Amniotic stem cell (primary cell): ENCODE measurements around the gene SMG9.
A peak's percentile ranks its signal among the peaks of the same experiment; 100 is the strongest.

Experiments used
- DNase-seq: peaks from one replicate; lab custom pipeline; 2025; lab: John Stamatoyannopoulos, UW

SMG9 gene, protein sequence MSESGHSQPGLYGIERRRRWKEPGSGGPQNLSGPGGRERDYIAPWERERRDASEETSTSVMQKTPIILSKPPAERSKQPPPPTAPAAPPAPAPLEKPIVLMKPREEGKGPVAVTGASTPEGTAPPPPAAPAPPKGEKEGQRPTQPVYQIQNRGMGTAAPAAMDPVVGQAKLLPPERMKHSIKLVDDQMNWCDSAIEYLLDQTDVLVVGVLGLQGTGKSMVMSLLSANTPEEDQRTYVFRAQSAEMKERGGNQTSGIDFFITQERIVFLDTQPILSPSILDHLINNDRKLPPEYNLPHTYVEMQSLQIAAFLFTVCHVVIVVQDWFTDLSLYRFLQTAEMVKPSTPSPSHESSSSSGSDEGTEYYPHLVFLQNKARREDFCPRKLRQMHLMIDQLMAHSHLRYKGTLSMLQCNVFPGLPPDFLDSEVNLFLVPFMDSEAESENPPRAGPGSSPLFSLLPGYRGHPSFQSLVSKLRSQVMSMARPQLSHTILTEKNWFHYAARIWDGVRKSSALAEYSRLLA

DNA sequence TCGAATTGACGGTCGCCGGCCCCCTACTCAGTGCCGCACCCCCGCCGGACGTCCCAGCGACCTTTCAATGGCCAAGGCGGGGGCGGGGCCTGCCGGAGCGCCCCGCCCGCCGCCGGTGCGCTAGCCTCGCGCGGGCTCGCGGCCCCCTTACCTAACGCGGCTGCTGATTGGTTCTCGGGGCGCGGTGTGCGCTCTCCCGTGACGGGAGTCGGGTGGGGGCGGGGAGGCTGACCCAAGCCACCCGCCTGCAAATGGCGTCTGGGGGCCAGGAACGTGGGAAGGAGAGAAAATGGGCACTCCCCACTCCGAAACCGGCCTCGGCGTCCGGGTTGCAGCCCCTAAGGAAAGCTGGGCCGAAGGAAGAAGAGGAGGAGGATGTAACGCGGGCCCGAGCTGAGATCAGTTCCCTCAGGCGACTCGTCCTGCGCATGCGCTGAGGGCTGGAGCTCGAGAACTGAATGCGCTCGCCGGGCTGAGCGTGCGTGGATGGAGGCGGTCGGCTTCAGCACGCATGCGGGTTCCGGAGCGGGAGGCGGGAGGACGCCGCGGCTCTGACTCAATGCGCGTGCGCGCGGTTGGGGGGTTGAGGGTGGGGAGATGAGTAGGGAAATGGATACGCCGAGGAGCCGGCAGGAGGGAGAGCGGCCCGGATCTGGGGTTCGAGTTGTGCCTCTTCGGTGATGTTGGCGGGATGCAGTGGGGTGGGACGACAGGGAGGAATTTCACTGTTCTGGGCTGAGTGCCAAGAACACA lies at the start of gene SMG9:
Gene SMG9 (minus strand): TSS at position 460 of the 753 bp plus-strand sequence. CDS start 4,221 bp downstream, outside the sequence.
- peak; percentile 93 for DNase-seq

DNA sequence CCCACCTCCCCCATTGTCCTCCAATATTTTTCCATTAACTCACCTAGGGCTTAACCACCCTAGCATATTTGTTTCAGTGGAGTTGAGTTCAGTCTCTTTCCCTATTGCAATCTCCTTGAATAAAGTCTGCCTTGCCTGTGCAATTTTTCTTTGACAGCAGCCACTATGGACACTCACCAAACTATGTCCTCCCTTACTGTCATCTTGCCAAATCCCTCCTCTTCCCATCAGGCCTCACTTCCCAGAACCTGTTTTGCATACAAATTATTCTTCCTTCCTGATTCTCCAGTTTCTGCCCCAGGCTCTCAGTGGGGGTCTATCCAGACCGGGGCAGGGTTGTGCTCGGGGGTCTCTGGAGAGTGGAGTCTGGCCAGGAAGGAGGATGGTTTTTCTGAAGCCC lies 49.7 kb upstream of the SMG9 start:
- no peak for DNase-seq

DNA sequence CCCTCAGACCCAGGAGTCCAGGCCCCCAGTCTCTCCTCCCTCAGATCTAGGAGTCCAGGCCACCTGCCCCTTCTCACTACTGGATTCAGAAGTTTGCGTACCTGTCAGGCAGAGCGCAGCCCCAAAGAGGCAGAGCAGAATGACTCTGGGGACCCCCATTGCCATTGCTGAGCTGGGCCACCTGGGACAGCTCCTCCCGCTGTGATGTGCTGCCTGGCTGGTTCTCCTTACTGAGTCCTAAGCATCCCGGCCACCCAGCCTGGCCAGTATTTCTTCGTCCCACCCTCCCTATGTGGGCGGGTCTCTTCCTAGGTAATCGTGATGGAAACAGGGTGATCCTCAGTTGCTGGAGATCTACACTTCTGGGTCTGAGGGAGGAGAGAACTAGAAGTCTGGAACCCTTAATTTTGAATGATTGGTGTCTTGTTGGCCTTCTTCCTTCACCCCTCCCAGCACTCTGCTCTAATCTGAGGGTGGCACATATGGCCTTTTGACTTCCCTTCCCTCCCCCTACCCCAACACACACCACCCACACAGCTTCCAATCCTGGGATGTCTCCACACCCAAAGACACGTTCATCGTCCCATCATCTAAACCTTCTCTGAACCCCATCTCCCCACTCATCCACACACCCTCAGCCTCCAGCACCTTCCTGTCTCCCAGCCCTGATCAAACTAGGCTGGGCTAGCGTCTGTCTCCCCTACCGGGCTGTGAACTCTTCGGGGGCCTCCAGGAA lies 47.6 kb upstream of the SMG9 start, which contains the start of gene LYPD5:
Gene LYPD5 (minus strand): TSS at position 232 of the 736 bp plus-strand sequence. CDS start 67 bp downstream, at position 165.
- no peak for DNase-seq

DNA sequence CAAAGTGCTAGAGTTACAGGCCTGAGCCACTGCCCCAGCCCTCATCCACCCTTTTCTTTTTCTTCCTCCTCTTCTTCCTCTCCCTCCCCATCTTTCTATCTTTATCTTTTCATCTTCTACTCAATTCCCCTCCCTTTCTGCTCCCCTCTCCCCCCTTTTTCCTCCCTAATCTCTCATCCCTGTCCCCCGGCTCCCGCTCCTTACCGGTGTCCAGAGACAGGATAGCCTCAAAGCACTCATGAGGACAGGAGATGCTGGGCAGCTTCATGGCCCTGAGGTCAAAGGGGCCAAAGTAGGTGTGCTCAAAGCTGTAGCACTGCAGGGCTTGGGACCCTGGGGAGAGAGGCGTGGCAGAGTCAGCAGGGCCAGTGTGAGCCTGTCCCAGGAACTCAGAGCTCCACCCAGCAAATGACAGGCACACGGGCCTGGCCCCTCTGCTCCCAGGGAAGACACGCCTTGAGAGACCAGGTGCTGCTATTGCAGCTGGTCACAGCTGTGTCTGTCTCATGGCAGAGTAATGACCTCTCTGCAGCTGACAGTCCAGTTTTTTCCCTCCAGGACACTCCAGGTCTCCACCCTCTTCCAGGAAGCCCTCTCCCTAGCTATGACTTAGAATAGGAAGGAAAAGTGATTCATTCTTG lies 44.9 kb upstream of the SMG9 start:
- DNase-seq, result no peak

DNA sequence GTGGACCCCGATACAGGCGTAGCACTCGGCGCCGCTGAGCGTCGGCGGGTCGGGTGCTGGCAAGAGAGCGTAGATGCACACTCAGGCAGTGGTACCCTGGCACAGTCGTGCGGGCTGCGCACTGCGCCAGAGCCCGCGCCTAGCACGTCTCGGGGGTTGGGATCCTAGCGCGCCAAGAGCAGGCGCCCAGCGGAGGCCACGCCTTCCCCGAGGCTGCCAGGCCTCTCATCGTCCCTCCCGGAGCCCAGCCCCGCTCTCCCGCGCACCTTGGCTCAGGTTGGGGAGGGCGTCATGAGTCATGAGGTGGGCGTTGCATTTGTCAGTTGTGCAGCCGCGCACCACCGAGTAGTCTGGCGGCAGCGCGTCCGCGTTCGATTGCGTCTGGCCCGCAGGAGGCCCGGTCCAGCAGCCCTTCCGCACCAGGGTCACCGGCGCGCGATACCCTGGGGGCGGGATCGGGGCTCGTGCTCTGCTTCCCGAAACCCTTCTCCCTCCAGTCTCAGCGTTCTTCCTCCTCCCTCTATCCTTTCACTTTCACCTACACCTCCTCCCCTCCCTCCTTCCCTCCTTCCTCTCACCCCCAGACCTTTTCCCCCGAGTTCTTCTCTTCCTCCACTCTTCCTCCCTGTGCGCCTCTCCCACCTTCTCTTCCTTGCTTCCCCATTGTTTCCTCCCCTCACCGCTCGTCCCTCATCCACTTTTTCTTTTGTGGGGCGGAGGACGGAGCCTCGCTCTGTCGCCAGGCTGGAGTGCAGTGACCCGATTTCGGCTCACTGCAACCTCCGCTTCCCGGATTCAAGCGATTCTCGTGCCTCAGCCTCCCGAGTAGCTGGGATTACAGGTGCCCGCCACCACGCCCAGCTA lies 44.0 kb upstream of the SMG9 start:
- no peak for DNase-seq

DNA sequence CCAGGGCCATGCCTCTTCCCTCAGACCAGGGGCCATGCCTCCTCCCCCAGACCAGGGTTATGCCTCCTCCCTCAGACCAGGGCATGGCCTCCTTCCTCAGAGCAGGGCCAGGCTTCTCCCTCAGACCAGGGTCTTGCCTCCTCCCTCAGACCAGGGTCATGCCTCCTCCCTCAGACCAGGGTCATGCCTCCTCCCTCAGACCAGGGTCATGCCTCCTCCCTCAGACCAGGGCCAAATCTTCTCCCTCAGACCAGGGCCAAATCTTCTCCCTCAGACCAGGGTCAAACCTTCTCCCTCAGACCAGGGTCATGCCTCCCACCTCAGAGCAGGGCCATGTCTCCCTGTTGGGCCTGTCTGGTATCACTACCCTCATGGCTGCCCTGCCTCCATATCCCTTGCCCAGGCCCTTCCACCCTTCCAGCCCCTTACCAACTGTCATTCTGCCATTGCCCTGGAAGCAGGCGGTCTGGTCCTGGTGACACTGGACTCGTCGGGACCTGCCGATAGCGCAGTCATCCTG lies 43.3 kb upstream of the SMG9 start:
- DNase-seq, result no peak

DNA sequence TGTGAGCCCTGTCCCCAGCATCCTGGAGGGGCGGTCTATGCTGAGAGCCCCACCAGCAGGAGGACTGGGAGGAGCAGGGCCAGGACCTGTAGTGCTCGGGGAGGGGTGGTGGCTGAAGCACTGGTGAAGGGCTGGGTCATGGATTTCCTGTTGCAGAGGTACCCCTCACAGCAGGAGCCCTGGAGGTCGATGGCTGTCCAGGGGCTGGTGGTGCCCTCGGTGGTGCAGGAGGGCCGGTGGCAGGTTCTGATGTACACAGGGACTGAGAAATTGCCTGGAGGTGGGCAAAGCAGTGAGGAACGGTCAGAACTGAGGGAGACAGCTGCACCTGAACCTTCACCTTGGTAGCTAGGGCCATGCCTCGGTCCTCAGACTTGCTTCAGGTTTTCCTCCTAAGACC lies 42.8 kb upstream of the SMG9 start:
- no peak for DNase-seq

DNA sequence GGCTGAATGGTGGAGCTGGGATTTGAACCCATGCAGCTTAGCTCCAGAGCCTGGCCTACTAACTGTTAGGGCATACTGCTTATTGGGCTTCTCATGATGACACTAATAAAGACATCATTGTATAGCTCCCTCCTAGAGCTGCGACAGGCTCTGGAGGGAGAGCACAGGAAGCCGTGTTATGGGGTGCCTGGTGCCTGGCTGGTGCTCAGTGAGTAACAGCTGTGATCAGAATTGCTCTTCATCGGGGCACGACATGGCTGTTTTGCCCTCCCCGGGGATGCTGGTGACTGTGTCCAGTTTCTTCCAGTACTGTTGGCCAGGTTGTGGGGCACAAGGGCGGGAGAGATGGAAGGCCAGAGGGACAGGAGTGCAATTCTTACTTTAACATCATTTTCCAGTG lies 42.4 kb upstream of the SMG9 start:
- DNase-seq, result no peak

DNA sequence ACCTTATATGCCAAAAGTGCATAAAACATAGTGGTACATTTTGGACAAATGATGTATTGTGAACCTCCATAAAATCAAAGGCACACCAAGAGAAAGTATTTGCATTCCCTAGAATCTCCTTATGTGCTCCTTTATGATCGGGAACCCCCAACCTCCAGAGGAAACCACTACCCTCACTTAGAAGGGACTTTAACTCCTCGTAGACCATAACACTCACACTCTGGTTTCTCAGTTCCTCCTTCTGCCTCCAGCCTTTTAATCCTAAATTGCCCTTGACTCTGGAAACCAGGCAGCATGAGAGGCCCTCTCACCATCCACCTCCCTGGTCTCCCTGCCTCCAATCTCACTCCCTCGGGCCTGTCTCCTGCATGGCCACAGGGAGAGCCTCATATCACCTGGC lies 35.8 kb upstream of the SMG9 start:
- DNase-seq, result no peak

DNA sequence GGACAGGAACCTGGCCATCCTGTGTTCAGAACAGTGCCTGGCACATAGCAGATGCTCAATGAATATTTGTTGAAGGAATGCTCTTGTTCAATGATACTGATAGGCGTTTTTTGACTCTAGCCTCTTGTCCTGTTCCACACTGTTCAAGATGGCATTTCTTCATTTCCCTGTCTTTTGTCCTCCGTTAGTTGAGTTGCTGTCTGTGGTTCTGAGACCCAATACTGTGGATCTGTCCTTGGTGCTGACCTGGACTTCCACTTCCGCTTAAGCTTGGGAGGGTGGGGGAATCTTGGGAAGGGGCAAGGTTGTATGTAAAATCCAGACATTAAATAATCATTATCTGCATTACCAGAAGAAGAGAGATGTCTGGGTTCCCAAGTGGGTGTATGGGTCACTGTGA lies 34.3 kb upstream of the SMG9 start:
- peak; percentile 15 for DNase-seq

DNA sequence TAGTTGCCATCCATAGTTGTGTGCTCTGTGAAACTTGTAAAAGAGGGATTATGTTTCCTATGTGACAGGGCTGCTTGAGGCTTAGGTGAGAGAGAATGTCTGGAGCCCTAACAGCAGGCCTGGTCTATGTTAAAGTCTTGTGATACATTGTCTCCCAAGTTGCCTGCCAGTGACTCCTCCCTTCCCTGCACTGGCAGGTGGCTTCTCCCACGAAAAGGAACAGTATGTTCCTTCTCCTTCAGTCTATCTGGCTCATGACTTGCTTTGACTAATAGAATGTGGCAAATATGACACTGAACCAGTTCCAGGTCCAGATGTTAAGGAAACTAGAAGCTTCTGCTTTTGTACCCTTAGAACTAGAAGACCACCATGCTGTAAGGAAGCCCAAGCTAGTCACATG lies 31.9 kb upstream of the SMG9 start:
- no peak for DNase-seq

DNA sequence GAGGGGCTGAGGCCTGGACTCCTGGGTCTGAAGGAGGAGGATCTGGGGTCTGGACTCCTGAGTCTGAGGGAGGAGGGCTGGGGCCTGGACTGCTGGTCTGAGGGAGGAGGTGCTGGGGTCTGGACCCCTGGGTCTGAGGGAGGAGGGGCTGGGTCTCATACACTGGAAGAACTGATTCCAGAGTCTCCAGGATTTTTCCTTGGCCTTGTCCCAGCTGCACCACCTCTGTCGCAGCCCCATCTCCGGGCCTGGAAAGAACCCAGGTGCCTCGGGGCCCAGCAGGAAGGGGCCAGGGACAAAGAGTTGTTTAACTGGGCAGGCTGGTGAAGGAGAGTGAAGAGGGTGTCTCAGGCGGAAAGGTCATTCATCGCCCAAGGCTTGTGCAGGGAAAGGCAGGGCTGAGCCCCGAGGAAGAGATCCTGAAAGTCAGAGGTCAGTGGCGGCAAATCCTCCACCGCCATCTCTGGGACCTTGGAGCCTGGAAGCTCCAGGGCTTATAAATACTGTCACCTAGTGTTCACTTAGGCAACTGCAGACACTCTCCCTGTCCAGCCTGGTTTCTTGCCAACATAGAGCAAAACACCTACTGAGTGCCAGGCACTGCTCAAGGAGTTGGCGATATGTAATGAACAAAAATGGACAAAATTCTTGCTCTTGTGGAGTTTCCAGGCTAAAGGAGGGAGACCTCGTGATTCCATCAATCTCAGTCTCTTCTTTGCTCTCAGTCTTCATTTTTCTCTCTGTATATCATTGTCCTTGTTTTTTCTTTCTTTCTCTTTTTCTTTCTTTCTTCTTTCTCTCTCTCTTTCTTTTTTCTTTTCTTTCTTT lies 30.4 kb upstream of the SMG9 start:
- DNase-seq, result peak; percentile 32

DNA sequence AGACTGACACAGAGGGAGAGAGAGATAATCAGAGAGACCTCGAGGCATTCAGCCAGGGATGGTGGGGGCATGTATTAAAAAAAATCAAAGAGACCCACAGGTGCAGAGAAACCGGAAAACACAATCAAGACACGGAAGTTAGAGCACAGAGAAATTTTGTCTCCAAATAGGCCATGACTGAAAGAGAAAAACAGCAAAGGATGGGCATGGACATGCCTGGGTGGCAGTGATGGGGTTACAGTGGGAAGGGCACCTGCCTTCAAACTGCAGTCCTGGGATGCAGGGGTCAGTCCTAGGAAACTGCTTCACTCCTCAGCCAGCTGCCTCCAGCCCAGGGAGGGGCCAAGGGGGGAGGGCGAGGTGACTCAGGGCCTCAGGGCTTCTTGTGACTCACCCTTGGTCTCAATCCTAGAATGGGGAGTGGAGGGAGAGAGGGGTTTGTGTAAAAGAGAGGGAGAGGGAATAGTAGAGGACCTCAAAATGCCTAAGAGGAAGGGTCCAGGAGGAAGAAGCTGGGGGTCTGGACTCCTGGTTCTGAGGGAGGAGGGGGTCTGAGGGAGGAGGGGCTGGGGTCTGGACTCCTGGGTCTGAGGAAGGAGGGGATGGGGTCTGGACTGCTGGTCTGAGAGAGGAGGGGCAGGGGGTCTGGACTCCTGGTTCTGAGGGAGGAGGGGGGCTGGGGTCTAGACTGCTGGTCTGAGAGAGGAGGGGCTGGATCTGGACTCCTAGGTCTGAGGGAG lies 29.6 kb upstream of the SMG9 start:
- DNase-seq, result peak; percentile 42

DNA sequence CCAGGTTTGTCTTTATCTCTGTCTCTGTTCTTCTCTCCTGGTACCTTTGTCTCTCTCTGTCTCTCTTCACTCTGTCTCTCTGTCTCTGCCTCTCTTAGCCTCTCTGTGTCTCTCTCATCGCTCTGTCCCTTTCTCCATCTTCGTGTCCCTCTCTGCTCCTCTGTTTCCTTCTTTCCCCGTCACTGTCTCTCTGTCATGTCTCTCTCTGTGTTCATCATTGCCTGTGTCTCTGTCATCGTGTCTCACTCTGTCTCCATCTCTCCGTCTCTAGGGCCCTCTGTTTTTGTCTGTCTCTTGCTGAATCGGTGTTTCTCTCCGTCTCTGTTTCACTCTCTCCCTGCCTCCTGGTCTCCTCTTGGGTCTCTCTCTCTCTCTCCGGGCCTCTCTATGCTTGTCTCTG lies 28.9 kb upstream of the SMG9 start:
- no peak for DNase-seq

DNA sequence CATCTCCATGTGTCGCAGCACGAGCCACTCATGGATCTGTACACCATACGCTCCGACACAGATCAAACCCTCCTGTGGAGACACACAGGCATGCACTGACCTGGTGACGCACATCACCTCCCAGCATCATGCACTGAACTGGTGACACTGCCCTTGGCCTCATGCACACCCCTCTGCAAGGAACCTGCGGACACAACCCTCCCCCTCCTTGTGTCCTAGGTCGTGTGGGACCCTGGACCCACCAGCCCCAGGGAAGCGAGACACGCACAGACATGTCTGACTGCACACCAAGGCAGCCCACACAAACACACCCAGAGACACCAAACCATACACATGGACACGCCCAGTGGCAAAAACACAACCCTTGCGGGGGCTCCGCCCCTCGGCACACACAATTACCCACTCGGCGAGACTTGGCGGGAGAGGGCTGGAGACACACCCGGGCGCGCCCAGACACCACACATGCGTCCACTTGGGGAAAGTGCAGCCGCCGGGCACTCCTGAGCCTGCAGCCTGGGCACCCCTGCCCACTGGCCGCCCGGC lies 28.0 kb upstream of the SMG9 start:
- no peak for DNase-seq

DNA sequence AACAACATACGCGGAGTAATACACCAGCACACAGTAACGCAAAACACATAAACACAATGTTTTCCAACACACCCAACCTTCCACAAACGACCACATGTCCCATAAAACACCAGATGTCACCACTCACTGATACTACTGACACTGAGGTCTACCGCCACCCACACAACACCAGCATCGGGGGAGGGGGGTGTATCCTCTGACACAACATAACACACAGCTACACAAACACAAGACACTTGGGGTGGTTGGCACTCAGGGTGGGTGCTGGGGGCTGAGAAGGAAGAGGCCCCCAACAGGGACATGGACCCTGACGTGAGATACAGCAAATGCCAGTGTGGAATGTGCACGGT lies 27.5 kb upstream of the SMG9 start:
- DNase-seq, result no peak

DNA sequence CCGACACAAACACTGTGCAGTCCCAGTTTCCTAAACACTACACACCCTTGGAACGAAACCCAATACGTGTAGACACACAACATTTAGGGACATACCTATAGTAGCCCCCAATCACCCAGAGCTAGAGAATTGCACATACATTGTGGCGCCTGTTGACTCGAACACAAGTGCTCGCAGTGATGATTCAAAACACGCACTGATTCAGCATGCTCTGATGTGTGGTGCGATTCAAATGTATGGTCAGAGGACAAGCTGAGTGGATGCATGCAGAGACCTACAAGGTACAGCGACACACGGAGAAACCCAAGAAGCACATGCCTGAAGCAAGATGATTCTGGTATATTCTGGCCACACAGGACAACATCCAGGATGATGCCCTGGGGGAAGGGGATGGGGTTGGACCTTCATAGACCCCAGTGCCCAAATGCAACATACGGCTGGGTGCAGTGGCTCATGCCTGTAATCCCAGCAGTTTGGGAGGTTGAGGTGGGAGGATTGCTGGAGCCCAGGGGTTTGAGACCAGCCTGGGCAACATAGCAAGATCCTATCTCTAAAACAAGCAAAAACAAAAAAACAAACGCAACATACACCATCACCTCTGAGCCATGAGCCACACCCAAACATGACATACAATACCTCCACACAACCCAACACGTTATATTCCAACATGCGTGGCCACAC lies 27.0 kb upstream of the SMG9 start:
- DNase-seq, result no peak
